Hematopoietic multipotent progenitor cell treated with erythropoietin and hydrocortisone succinate and interleukin-3 and kit ligand, for 15 days (in vitro differentiated cells): ENCODE results near the gene HHLA2.
"Not testable (repeated sequence)": the region's sequence is repeated elsewhere in the genome, so short reads cannot be mapped to it uniquely, and the experiment has no call there.

ENCODE experiments used
- DNase-seq: peaks from one replicate; pipeline ENCODE4 v3.0.0-alpha.2; 2015; ENCODE audit warnings: low spot score

The HHLA2 gene

DNA sequence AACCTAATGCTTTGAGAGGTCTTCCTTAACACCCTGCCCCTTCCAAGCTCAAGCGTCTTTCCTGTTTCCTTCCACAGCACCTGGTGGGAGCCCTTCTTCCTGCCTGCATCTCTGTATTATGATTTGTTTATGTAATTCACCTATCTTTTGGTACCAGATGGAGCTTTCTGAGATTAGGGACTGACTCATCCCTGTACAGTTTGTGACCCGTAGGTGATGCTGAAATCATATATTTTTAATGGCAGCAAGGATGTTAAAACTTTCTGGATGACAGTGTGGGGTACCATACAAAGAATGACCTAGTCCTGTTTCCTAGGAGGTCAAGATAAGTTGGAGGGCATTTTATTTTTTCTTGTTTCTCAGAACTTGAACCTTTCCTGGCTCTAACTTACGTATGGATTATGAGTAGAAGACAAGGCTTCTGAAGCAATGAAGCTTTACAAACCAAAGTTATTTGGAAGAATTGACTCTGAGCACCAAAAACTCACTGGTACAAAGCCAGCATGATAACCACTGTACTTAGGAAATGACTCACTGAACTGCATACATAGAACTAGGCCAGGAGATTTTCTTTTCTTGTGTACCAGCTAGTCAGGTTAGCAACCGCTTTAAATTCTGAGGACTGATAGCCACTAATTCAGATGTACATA, 46.6 kb downstream of the HHLA2 start:
- DNase-seq, result no peak

DNA sequence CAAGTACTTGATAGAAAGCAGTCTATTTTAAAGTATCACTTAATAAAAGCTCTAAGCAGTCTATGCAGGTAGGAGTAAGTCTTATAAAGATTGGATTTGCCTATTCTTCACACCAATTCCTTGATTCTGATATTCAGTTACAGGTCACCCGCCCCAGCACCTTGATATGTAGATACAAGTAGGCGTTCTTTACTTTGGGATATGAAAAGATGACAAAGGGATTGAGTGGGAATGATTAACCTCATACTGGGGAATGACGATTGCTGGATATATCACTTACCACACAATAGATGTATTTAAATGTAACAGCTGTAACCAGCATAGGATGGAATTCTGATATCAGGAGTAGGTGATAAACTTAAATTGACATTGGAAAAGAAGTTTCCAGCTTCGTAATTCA, 47.1 kb downstream of the HHLA2 start:
- DNase-seq, result no peak

DNA sequence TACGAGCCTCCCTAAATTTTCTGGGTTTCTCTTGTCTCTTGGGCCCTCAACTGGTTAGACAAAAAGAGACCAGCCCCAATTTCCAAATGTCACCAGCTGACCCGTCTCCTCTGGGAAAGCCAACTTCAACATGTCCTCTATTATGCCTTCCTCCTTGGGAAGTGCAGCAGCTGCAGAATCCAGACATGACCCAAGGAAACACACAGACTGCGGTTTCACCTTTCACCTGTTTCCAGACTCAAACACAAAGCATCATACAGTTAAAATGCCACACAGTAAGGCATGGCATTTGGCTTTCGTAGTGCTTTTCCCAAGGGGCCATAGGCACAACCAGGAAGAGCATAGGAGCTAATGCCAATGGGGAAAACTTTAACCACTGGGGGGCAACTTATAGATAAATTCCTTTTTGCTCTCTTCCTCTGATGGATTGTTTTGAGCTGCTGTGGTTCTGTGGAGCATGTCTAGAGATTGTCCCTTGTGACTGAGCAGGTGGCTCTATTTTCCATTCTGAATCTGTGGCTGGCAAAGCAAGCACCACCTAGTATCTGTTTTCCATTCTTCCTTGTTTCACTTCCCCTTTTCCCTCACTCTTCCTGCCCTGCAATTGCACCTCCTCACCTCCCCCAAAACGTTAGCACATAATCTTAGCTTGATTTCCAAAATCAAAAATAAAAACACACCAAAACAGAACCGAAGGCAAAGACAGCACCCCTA, 49.3 kb downstream of the HHLA2 start:
- DNase-seq, result no peak

DNA sequence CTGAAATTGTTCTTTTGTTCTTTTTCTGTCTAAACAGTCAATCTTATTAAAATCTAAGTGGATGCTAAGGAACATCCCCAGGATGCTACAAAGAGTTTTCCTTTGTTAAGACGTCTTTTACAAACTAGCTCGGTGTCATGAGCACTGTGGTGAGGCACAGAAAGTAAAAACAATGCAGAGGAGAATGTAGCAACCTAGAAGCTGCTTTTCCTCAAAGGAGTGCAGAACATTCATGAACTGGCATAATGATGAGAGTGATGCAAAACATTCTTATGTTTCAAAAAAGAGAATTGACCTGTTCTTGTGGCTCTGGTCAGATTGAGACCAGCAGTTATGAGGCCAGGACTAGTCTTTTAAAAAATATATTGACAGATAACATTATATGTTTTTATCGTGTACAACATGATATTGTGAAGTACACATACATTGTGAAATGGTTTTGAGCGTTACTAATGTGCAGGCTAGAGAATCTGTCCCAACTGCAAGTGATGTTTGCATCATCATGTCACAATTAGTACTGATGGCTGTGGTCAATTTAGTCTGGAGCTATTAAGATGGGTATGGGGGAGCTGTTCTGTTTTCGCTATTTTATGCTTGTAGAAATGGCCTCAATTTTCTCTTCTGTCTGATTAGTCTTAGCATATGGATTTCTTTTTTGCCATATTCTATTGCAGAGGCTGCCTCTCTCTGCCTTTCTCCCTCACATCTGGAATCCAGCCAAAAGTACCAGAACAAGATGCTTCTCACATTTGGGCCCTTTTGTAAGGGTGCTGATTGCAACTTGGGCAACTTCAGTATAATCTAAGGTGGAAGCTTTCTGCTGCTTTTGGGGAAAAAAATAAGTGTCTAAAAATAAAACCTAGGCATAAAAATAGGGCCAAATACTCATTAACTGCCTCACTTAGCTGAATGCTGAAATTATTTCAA, 50.2 kb downstream of the HHLA2 start:
- DNase-seq, result no peak

DNA sequence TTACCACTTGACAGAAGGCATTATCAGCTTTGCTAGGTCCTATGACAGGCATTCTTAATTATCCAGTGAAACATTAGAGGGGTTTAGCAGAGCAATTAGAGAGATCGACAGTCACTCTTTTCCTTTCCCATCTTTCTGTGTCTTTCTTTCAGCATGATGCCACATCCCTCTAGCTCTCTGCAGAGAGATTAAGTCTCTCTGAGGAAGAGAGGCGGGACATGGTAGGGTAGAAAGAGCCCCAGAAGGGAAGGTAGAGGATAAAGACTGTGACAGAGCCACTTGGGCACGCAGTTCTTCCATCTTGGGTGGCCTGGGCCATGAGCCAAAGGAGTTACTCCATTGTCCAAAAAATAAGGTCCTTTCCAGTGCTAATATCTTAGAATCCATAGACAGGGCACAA, 55.8 kb downstream of the HHLA2 start:
- DNase-seq, result no peak

DNA sequence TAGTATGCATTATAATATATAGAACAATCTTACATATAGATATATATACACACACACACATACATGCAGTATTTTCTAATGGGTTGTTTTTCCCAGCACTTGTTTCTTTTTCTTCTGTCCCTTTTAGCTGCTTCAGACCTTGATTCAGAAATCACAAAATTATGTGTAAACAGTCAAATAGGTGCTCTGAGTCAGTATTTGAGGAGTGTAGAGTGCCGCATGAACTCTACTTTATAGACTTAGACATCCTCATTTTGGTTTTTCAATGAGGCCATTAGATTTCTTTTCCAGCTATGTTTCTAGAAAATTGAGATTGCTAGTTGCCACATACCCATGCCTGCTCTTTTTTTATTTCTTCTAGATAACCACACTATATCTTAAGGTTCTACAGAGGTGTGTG, 58.2 kb downstream of the HHLA2 start:
- DNase-seq, result no peak

DNA sequence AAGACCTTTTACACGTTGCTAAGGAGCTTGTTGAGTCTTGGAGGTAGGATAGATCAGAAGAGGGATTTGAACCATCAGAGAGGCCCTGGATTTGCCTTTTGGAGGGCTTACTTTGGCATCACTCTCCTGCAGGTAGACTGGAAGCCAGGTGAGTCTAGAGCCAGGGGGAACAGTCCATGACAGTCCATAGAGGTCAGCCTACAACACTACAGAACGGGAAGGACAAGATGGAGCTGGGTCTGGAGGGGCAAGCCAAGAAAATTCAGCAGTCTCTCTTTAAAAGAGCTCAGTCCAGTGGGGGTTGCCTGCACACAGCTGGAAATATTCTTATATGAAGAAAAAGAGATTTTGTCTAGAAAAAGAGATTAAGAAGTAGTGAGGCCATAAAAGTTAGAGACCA, 60.7 kb downstream of the HHLA2 start:
- DNase-seq, result no peak

DNA sequence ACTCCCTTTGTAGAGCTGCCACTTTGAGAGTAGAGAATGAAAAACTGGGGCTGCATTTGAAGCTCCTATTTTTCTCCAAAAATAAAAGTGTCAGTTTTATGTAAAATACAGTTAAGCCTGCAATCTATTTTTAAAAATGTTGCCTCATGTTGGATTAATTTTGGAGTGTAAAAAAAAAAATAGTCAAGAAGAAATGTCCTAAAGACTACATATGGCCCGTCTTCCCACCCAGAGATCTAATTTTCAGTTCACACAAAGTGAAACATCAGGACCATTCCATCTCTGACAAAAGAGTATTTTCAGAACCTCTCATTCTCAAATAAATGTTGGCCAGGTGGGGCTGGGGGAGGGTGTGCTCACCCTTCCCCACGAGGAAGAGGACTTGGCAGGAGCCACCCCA, 62.7 kb downstream of the HHLA2 start:
- no peak for DNase-seq

DNA sequence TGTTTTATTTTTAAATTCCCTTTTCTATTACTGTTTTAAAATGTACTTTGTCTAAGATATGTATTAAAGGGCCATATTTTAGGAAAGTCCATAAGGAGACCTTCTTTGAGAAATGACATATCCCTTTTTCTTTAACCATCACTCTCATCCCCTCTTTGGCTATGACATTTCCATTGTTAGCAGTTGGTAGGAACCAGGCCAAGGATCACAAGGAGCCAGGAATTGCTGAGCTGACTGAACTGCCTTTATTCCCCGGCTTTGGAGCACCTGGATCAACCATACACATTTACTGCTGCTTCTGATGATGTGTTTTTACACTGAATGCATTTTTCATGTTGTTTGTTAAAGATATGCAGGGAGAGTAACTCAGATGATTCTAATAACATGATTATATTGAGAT, 79.7 kb downstream of the HHLA2 start:
- no peak for DNase-seq

DNA sequence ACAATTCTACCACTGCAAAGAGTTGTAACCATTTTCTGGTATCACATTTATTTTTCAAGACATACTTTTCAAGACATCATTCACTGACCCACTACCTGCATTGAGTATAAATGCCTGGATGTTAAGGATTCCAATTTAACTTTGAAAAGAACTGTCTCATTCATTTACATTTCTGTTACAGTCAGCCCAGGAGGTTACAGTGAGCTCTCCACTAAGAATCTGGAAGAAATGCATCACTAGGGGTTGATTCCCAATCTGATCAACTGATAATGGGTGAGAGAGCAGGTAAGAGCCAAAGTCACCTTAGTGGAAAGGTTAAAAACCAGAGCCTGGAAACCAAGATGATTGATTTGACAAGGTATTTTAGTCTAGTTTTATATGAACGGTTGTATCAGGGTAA, 81.0 kb downstream of the HHLA2 start:
- no peak for DNase-seq

DNA sequence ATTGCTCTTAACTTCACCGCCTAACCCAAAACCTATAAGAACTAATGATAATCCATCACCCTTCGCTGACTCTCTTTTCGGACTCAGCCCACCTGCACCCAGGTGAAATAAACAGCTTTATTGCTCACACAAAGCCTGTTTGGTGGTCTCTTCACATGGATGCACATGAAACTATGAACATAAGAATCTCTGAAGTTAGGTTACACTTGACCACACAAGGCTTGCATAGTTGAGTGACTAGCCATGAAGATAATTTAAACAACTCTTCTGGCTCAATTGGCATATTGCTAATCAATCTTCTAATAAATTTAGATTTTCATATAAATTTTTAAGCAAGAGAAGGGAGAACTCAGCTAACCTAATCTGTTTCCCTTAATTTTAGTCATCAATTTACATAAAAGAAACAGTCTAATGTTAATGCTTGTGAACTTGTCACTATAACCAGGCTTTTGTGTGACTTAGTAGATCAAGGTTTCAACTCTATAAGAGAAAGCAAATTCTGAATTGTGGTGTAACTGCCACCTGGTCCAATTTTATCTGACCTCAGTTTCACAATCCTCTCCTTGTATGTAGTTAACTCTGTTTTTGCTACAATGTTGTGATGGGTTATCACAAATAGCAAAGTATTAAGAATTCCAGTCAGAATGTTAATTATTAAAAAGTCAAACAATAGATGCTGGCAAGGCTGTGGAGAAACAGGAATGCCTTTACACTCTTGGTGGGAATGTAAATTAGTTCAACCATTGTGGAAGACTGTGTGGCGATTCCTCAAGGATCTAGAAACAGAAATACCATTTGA, 82.0 kb downstream of the HHLA2 start:
- no peak for DNase-seq

DNA sequence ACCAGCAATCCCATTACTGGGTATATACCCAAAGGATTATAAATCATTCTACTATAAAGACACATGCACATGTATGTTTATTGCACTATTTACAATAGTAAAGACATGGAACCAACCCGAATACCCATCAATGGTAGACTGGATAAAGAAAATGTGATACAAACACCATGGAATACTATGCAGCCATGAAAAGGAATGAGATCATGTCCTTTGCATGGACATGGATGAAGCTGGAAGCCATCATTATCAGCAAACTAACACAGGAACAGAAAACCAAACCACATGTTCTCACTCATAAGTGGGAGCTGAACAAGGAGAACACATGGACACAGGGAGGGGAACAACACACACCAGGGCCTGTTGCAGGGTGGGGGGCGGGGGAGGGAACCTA, 82.6 kb downstream of the HHLA2 start:
- not testable (repeated sequence) for DNase-seq

DNA sequence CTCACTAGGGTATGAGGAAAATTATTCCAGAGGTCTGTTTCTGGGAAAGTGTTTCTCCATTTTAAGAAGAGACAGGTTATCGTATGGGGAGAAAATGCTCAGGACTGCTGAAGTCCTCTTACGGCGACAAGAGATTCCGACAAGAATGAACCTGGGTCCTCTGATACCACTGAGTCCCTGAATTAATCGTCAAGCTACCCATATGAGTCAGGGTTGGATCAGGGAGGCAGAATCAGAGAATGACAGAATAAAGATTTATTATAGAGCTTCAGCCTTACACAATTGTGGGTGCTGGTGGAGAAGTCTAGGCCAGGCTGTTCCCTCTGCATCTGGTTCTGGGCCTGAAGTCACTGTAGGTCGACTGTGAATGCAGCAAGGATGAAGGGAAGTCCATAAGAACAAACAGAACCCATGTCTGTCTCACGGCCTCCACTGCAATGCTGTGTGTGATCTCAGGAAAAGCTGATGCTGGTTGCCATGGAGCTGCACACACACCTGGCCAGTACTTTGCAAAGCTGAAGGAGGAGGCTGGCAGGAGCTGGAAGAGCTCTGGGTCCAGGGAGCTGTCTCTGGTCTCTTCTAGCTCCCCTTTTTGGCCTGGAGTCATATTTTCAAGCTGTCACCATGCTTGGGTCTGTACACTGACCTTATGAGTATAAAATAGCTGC, 83.9 kb downstream of the HHLA2 start:
- no peak for DNase-seq

DNA sequence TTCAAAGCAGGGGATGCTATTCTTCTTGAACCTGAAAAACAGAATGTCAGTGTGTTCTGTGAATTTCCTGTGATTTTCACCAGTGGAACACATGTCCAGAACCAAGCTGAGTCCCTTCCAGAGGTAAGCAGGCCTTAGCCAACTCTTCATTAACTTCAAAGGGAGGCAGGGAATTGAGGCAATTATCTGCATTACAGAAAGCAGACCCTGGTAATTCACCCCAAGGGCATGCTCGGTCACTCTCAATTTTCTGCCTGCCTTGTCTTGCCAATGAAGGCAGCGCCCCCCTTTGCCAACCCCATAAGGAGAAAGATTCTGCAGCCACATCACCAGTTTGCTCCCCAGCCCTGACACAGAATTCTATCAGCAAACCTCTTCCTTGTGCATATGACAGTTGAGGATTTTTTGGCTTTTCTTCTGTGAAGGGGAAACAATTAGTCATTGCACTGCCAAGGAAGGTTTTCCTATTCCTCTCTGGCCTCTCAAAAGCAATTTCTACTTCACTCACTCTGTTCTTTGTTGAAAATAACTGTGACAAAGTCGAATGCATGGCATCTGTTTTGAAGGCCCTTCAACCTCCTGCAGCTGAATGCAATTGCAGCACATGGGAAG, 85.3 kb downstream of the HHLA2 start:
- no peak for DNase-seq

DNA sequence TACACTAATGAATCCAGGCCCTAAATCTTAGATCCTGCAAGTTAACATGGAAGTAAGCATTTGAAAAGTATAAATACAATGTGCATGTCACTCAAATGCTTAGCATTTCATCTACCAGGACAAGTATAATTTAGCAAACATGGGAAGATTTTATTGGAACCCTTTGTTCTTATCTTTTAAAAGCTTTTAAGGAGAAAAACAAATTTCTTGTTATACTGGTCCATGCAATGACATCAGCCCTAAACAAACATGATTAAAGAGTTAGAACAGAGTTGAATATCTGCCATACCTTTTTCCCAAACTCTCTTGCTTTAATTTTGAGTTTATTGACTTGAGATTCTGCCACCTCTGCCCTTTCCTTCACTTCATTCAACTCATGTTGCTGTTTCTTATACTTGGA, 87.0 kb downstream of the HHLA2 start:
- DNase-seq, result no peak

DNA sequence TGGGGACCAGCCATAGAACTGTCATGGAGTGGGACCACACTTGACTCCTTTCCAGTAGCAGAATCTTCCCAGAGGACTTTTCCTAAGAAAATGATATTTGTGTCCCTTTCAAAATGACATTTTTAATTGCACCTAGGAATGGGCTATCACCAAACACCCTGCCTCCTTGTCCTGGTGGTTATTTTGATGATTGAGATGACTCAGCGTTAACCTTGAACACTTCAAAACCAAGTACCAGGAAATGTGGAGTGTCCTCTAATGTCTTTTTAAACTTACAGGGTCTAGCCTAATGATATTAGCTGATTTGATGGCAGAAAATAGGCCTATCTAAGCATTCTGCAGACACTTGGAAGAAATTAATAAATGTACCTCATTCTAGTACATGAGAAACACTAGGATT, 90.7 kb downstream of the HHLA2 start:
- no peak for DNase-seq

DNA sequence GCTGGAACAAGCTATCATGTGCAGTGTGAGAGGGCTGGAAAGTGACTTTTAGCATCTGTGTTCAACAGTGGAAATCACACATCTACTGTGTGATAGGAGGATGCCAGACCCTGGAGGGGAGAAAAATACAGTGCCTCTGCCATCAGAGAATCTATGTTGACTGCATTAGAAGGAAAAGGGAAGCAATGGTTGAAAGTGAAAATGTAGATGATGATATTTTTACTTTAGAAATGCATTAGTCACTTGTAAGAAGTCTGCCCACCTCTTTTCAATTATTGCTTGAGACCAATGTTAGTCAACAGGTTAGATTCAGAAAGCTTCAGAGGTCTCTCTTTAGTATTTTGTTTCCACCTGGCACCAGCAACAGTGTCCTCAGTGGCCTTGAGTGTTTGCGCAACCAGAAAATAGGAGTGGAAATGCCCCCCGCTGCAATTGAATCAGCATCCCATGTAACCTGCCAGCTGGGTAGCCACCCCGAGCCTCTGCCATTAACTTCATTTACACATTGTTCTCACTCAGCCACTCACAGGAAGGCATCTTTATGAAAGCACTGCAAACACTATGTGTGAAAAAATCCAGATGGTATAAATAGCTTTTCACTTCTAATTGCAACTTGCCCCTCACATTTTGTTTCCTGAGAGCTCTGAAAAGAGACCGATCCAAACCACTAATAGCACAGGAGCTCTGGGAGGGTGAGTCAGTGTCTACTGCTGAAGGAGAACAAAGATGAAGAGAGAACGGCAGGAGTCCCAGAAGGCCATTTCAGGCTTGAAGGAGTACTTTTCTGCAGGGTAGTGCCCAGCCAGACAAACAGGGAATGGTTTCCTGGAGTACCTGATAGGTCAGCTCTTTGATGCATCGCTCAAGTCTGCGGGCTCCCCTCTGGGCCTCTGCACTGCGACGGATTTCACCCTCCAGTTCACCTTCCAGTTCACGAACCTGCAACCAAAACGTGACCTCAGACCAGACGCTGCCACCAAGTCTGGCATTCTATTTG, 92.1 kb downstream of the HHLA2 start:
- DNase-seq, result no peak

DNA sequence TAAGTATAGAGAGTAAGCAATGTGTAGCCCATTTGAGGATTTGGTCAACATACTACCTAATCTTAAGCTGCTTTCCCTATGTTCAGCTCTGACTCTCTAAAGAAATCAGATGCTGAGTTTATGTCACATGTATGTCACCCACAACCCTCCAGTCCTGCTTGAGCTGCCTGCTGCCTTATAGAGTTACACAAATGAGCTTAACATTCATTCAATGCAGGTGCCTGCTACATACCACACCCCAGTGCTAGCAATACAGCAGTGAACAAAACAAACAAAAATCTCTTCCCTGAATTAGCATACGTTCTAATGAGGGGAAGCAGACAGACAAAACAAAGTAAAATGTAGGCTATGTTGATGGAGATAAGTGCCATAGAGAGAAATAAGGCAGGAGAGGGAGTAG, 93.0 kb downstream of the HHLA2 start:
- no peak for DNase-seq

DNA sequence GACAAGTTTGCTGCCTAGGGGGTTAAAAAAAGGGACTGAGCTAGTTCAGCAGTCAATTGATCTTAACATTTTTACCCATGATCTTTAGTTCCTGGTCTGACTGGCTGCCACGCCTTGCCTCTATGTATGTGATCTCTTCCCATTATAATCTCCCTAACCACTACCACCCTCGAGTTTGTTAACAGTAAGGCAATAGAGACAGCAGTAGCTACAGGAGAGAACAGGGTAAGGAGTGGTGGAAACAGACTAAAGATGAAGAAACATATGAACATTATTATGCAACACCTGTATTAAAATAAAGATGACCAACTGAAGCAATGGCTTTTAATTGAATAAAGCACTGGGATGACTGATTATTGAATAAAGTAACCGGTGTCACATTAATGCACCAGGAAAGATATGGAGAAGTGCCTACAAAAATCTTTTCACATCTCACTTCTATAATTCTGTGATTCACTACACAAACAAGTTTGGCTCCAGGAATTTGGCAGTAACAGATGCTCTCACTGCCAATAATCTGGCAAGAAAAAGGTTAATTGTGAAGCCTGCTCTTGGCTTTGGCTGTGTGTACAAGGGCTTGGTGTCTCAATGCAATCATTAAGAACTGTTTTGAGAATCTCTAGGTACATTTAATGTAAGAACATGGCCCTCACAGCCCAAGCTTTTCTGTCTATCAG, 95.7 kb downstream of the HHLA2 start:
- no peak for DNase-seq
